ENCODE measurements around the gene UGT2A2. TPM values are rescaled to one million over a fixed set of nuclear protein-coding genes. Genes with fewer than 3 reads are reported as not detected.

Gene UGT2A2
- total RNA-seq, 1 experiment from 2014 or later: 0.45 TPM

Other genes starting within 250 kb of the UGT2A2 start
- gene UGT2B4, start 143.7 kb downstream of the UGT2A2 start, total RNA-seq (2014; rRNA removed; shearing (Covaris generic)): not detected in 2 replicates
- gene UGT2A1, start 13.6 kb upstream of the UGT2A2 start, total RNA-seq (2014; rRNA removed; shearing (Covaris generic)): 0.42 and 0.81 TPM in 2 replicates
- not detected in 2 replicates for gene SULT1B1, start 121.0 kb upstream of the UGT2A2 start, total RNA-seq (2014; rRNA removed; shearing (Covaris generic))
- not detected in 2 replicates for gene SULT1E1, start 220.5 kb upstream of the UGT2A2 start, total RNA-seq (2014; rRNA removed; shearing (Covaris generic))

Measured in H7 (cell line).